Measurements from ENCODE around the gene ERLEC1.
"Not testable (repeated sequence)": the region's sequence is repeated elsewhere in the genome, so short reads cannot be mapped to it uniquely, and the experiment has no call there.

ERLEC1 gene

DNA sequence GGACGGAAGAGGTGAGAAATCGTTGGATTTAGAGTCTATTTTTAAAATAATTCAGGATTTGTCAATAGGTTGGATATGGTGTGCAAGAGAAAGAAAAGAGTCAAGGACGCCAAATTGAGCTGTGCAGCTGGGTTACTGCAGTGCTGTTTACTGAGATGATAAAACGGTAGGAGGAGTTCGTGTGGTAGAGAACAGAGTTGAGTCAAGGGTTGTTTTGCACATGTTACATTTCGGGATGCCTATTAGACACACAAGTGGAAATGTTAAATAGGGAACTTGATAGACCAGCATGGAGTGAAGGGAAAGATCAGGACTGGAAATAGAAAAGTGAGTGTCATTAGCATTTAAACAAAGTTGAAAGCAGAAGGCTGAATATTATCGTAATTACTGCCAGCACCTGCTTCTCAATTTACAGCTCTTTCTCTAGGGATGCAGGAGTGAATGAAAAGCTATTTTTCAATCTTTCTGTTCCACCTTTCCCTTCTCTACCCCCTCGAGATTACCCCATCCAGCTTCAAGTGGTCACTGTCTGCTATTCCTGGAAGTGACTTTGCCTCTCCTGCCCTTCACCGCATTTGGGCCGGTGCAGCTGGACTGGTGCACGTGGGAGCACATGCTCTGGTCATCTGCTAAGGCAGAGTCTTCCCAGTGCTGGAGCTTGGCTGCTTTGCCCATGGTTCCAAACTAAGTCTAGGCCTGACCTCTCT lies 42.6 kb downstream of the ERLEC1 start:
- no peak for DNase-seq (ENCODE audit: low read depth, low spot score)

DNA sequence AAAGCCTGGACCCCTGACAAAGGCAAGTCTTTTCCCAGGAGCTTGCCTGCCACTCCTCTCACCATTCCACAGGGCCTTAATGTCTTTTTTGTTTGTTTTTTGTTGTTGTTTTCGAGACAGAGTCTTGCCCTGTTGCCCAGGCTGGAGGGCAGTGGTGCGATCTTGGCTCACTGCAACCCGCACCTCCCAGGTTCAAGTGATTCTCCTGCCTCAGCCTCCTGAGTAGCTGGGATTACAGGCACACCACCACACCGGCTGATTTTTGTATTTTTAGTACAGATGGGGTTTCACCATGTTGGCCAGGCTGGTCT lies 43.1 kb downstream of the ERLEC1 start:
- not testable (repeated sequence) for DNase-seq (ENCODE audit: low read depth, low spot score)

DNA sequence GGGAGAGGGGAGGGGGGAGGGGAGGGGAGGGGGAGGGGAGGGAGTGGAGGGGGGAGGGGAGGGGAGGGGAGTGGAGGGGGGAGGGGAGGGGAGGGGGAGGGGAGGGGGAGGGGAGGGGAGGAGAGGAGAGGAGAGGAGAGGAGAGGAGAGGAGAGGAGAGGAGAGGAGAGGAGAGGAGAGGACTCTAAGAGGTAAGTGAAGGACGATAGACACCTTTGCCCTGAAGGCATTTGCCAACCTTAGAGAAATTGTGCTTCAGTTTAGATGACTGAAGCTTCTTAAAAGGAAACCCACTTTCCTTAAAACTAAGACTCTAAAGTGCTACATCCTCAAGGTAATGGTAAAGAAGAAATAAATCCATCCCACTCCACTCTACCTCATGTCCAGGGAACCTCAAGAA lies 53.7 kb downstream of the ERLEC1 start:
- DNase-seq (ENCODE audit: low read depth, low spot score) = no peak

DNA sequence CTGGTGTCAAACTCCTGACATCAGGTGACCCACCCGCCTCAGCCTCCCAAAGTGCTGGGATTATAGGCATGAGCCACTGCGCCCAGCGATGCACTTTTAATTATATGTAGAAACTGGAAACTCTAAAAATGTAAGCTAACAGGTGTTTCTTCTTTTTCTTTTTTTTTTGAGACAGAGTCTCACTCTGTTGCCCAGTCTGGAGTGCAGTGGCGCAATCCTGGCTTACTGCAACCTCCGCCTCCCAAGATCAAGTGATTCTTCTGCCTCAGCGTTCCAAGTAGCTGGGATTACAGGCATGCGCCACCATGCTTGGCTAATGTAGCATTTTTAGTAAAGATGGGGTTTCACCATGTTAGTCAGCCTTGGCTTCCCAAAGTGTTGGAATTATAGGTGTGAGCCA lies 54.8 kb downstream of the ERLEC1 start:
- not testable (repeated sequence) for DNase-seq (ENCODE audit: low read depth, low spot score)

DNA sequence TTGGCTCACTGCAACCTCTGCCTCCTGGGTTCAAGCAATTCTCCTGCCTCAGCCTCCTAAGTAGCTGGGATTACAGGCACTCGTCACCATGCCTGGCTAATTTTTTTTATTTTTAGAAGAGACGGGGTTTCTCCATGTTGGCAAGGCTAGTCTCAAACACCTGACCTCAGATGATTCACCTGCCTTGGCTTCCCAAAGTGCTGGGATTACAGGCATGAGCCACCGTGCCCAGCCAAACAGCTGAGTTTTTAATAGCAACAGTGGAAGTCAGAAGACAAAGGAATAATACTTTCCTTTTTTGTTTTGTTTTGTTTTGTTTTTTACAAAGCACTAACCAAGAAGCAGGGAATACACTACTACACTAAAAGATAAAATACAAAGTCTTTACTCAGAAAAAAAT lies 56.0 kb downstream of the ERLEC1 start:
- no peak for DNase-seq (ENCODE audit: low read depth, low spot score)

DNA sequence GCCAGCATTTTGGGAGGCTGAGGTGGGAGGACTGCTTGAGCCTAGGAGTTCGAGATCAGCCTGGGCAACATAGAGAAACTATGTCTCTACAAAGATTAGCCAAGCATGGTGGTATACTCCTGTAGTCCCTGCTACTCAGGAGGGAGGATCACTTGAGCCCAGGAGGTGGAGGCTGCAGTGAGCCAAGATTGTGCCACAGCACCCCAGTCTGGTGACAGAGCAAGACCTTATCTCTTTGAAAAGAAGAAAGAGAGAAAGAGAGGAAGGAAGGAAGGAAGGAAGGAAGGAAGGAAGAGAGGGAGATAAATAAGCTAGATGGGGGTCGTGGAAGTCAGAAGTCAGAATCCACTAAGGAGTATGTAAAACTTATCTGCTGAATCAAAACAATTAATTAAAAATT lies 56.8 kb downstream of the ERLEC1 start:
- DNase-seq (ENCODE audit: low read depth, low spot score) = no peak

DNA sequence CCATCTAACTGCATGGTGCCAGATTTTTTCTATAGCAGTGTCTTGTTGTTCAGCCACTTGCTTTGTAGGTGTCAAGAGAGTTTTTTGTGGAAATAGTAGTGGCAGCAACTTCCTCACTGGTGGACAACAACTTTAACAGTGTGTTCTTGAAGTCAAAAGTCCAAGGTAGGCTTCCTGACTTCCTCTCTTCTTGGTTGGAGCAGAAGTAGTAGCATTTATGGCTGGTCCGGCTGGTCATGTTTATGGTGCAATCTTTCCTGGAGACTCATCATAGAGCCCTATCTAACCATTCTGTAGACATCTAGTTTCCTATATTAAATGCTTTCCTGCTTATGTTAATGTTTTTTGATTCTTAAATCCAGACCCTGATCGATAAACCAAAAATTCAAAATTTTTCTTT lies 61.2 kb downstream of the ERLEC1 start:
- DNase-seq (ENCODE audit: low read depth, low spot score) = no peak

DNA sequence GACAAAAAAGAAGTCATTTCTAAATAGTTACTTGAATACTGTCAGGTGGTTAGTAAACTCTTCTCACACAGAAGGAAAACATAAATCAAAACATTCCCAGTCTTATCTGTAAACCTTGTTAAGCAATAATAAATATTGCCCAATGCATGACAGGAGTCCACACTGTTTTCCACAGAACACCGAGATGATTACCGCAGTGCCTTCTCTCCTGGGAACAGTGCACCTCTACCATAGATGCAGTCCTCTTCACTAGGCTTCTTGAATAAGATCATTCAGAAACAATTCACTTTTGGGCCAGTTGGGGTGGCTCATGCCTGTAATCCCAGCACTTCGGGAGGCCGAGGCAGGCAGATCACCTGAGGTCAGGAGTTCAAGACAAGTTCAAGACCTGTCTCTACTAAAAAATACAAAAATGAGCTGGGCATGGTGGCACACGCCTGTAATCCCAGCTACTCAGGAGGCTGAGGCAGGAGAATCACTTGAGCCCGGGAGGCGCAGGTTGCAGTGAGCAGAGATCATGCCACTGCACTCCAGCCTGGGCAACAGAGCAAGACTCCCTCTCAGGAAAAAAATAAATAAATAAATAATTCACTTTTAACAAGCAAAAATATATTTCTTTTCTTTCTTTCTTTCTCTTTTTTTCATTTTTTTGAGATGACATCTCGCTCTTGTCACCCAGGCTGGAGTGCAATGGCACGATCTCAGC lies 64.4 kb downstream of the ERLEC1 start:
- not testable (repeated sequence) for DNase-seq (ENCODE audit: low read depth, low spot score)

DNA sequence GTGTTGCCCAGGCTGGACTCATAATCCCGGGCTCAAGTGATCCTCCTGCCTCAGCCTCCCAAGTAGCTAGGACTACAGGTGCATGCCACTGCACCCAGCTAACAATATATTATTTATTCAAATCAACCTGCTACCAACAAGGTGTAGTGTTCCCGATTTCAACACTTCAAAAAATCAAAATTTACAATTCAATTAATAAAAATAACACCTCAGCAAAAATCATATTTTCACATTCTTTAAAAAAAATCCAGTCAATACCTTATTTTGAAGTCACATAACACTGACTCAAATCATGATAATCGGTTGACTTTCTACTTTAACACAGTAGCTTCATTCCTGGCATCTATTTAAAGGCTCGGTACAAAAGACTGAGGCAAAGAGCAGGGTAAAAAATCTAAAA lies 65.7 kb downstream of the ERLEC1 start:
- no peak for DNase-seq (ENCODE audit: low read depth, low spot score)

DNA sequence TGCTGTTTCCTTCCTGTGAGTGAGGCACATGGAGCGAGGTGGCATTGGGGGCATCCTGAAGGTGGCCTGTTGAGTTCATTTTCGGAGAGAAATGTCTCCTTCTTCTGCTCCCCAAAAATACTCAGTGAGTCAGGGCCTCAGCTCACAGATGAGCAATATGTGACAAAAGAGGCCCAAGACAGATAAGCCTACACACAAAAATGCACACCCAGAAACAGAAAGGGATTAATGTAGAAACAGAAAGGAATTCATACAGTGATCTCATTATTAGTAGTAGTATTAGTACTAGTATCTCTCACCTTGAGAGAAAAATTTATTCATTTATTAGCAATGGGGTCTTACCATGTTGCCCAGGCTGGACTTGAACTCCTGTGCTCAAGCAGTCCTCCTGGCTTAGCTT lies 67.8 kb downstream of the ERLEC1 start:
- DNase-seq (ENCODE audit: low read depth, low spot score) = no peak

DNA sequence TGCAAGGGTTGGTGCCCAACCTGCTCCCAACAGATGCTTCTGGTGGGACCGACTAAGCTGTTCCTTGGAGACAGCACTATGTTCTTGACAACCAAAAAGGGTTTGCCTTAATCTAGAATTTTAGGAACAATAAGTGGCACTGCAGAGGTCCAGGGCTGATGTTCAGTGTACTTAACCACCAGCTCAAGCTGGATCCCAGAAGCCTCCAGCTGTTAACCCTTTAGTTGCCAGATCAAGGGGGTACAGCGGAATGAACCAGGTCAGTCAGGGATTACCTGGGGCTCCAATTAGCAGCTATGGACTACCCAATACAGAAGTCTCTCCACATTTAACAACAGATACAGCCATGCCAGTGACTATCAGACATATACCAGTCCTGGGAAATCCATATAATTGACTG lies 69.4 kb downstream of the ERLEC1 start:
- no peak for DNase-seq (ENCODE audit: low read depth, low spot score)

DNA sequence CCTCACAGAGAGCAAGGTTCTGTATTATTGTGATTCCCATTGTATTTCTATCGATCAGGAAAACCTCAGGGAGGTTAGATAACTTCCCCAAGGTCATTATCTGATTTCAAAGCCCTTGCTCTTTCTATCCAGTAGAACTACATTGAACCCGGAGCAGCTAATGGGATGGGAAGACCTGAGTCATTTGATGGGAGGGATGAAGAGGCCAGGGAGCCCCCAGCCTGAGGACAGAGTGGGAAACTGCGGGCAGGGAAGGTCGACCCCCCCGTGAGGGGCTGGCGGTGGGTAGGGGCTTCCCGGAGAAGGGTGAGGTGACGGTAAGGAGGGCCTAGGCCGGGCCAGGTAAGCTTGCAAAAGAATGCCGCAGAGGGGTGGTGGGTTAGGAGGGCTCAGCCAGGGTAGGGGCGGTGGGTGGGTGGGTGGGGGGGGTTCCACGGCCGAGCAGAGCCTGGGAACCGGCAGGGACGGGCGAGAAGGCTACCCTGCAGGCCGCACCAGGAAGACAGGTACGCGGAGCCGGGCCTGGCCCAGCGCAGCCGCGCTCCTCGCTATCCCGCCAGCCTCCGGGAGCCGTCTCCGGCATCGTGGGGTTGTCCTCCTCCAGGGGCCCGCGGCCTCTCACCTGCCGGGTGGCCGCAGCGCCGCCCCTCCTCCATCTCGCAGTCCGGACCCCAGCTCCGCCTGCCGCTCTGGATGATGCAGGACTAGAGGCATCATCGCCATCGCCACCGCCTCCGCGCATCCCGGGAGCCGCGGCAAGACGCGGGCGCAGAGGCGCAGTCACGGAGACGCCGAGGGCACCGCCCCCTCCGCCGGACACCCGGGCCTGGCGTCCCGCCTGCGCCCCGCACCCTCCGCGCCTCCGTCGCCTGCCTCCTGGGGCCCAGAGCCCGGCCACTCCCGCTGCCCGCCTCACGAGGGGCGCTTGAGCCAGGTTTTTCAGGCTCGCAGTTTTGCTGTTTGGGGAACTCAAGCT lies 72.7 kb downstream of the ERLEC1 start, which contains the start of gene GPR75:
Gene GPR75 (minus strand): TSS at position 762 of the 976 bp plus-strand sequence. CDS start 5,211 bp downstream, outside the sequence.
- no peak for DNase-seq (ENCODE audit: low read depth, low spot score)

DNA sequence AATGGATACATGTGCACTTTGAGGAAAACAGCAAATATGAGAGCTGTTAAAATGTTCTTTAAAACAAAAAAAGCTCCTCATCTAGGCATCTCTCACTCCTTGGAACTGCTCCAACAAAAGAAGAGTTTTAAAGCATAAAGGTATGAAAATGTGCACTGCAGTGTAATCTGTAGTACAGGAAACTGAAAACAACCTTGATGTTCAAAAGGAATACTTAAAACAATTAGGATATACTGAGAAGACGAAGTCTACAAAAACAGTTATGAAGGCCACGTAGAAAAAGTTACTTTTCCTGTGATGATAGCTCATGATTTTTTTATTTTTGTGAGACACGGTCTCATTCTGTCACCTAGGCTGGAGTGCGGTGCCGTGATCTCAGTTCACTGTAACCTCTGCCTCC lies 75.0 kb downstream of the ERLEC1 start:
- DNase-seq (ENCODE audit: low read depth, low spot score) = no peak

DNA sequence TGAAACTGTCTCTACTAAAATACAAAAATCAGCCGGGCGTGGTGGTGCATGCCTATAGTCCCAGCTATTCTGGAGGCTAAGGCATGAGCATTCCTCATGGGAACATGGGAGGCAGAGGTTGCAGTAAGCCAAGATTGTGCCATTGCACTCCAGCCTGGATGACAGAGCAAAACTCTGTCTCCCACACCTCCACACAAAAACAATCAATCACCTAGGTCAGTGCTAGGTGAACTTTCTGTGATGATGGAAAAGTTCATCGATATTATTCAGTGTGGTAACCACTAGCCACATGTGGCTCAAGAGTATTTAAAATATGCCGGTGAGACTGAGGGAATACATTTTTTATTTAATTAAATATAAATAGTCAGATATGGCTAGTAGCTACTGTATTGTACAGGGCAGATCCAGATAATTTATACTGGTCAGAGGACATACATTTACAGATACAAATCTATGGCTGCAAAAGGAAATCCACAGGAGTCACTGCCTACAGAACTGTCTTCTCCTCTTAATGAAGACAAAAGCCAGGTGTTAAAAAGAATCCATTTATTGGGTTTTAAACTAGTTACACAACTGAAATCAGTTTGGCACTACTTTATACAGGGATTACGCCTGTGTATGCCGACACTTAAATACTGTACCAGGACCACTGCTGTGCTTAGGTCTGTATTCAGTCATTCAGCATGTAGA lies 76.8 kb downstream of the ERLEC1 start:
- DNase-seq (ENCODE audit: low read depth, low spot score) = no peak

DNA sequence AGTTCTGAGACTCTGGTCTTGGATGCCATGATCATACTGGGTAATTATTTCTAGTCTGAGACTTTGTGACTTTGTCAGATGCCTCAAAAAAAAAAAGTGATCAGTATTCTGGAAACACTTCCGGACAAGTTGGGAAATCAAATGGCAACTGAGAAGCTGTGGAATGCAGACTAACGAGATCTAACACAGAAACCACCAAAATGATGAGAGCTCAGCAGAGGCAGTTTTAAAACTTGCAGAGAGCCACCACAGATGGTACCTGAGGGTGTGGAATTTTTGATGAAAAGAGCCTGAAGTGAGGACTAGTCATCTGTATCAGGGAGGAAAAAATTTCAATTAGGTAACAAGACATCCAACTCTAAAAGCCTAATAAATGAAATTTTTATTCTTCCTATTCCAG lies 78.4 kb downstream of the ERLEC1 start:
- DNase-seq (ENCODE audit: low read depth, low spot score) = no peak

DNA sequence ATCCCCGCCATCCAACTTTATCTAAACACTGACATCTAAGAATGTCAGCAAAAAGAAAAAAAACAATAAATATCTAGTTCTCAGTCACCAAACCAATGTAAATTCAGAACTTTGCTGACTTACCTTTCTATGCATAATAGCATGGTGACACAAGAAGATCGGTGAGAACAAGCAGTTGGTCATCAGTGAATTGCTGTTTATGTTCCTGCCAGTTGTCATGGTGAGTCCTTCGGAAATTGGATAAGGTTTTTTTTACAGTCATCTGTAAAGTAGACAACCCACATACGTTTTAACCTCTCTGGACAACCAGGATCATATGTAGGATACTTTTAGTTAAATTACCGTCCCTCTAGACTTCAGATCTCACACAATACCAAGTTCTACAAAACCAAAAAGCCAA lies 79.1 kb downstream of the ERLEC1 start:
- no peak for DNase-seq (ENCODE audit: low read depth, low spot score)

DNA sequence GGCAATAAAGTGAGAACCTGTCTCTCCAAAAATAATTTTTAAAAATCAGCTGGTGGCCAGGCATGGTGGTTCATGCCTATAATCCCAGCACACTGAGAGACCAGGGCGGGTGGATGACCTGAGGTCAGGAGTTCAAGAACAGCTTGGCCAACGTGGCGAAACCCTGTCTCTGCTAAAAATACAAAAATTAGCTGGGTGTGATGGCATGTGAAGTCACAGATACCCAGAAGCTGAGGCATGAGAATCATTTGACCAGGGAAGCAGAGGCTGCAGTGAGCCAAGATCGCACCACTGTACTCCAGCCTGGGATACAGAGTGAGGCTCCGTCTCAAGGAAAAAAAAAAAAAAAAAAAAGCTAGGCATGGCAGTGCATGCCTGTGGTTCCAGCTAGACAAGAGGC lies 80.3 kb downstream of the ERLEC1 start:
- no peak for DNase-seq (ENCODE audit: low read depth, low spot score)

DNA sequence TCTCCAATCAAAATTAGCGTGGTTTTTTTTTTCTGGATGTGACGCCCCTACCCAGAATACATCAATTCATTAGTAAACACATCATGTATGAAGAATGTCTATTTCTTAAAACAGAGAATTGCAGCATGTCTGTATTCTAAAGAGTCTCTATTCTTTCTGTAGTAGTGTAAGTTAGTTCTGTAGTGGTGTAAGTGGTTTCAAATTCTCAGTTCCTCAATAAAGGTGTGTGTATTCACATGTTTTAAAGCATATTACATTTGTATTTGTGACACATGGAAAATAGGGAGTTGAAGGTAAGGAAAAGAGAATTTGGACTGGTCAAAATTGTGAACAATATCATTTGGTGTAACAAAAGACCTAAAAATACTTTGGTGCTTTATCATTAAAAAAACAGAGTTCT lies 80.9 kb downstream of the ERLEC1 start:
- no peak for DNase-seq (ENCODE audit: low read depth, low spot score)
